ENCODE data around the gene SRGAP1. TPM values are rescaled to one million over a fixed set of nuclear protein-coding genes. Genes with fewer than 3 reads are reported as not detected.

SRGAP1 gene
- total RNA-seq, 1 donor from 2014 or later = 3.0 TPM

- no peaks in the 10 kb centered on the region for H3K9me3 ChIP-seq (ENCODE audit: low read depth)
- DNase-seq (ENCODE audit: low spot score) = no peak
- peaks cover 2% of the 10 kb centered on the region for H3K9me3 Mint-ChIP-seq
- H3F3A ChIP-seq (ENCODE audit: low read depth) = no peaks in the 10 kb centered on the region
- H3K27me3 ChIP-seq = no peaks in the 10 kb centered on the region
- no peak overlapping the region for H3K4me3 Mint-ChIP-seq
- no peak overlapping the region for H3K4me2 ChIP-seq
- H3K79me2 ChIP-seq (ENCODE audit: low read depth) = no peaks in the 10 kb centered on the region
- no peaks in the 10 kb centered on the region for H3K4me1 Mint-ChIP-seq
- peaks cover 11% of the 10 kb centered on the region for H3K36me3 Mint-ChIP-seq
- H3K4me3 ChIP-seq = no peak overlapping the region
- no peak for TF ChIP-seq EZH2phosphoT487 (IDR thresholded peaks at IDR 0.05)
- TF ChIP-seq, protein P1, sequence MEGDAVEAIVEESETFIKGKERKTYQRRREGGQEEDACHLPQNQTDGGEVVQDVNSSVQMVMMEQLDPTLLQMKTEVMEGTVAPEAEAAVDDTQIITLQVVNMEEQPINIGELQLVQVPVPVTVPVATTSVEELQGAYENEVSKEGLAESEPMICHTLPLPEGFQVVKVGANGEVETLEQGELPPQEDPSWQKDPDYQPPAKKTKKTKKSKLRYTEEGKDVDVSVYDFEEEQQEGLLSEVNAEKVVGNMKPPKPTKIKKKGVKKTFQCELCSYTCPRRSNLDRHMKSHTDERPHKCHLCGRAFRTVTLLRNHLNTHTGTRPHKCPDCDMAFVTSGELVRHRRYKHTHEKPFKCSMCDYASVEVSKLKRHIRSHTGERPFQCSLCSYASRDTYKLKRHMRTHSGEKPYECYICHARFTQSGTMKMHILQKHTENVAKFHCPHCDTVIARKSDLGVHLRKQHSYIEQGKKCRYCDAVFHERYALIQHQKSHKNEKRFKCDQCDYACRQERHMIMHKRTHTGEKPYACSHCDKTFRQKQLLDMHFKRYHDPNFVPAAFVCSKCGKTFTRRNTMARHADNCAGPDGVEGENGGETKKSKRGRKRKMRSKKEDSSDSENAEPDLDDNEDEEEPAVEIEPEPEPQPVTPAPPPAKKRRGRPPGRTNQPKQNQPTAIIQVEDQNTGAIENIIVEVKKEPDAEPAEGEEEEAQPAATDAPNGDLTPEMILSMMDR (IDR thresholded peaks at IDR 0.05) = no peak
- no peak for TF ChIP-seq EZH2 (IDR thresholded peaks at IDR 0.05)
- no peaks in the 10 kb centered on the region for H3K4me1 ChIP-seq
- no peak overlapping the region for H3K27ac Mint-ChIP-seq
- no peaks in the 10 kb centered on the region for H3K36me3 ChIP-seq
- no peak overlapping the region for H3K9ac ChIP-seq
- no peak overlapping the region for H2AFZ ChIP-seq (replicated peaks)
- no peaks in the 10 kb centered on the region for H4K20me1 ChIP-seq (ENCODE audit: low read depth)
- no peaks in the 10 kb centered on the region for H3K27me3 Mint-ChIP-seq (ENCODE audit: insufficient read depth, low read depth)
- H3K27ac ChIP-seq = no peak overlapping the region
These were observed 155.4 kb downstream of the SRGAP1 start for GRCh38 chr12:63999853-64000252.

GRCh38 chr12:64001439-64001838 is 156.9 kb downstream of the SRGAP1 start:
- Histone ChIP-seq H2AFZ (replicated peaks) (no peak overlapping the region), H3K27me3 (no peaks in the 10 kb centered on the region), H3K4me2 (no peak overlapping the region), H3K9me3 (ENCODE audit: low read depth) (no peaks in the 10 kb centered on the region), H3K9ac (no peak overlapping the region), H3K4me3 (no peak overlapping the region), H4K20me1 (ENCODE audit: low read depth) (no peaks in the 10 kb centered on the region), H3K79me2 (ENCODE audit: low read depth) (no peaks in the 10 kb centered on the region), H3K27ac (no peak overlapping the region), H3K36me3 (no peaks in the 10 kb centered on the region), H3F3A (ENCODE audit: low read depth) (no peaks in the 10 kb centered on the region), H3K4me1 (no peaks in the 10 kb centered on the region)
- Mint-ChIP-seq H3K27ac (no peak overlapping the region), H3K27me3 (ENCODE audit: insufficient read depth, low read depth) (no peaks in the 10 kb centered on the region), H3K9me3 (peaks cover 5% of the 10 kb centered on the region), H3K4me3 (no peak overlapping the region), H3K36me3 (peaks cover 17% of the 10 kb centered on the region), H3K4me1 (no peaks in the 10 kb centered on the region)
- DNase-seq (ENCODE audit: low spot score) = no peak
- TF ChIP-seq EZH2phosphoT487 (IDR thresholded peaks at IDR 0.05) (no peak), EZH2 (IDR thresholded peaks at IDR 0.05) (no peak)
- TF ChIP-seq, protein P1 (IDR thresholded peaks at IDR 0.05) = no peak

DNA sequence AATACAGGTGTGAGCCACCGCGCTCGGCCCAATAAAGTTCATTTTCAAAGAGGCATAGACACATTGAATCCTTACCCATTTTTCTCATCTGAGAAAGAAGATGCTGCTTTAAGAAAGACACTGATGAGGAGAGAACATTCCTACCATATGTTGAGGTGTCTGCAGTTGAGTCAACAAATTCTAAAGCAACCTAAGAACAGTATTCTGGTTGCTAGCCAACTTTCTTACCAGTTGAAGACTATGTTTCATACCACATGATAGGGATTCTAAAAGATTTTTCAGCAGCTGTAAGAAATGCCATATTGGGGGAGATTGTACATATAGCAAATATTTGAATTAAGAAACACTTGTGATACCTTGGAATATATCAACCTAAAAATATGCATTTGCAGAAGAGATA is 160.1 kb downstream of the SRGAP1 start:
- Histone ChIP-seq H3F3A (ENCODE audit: low read depth) (no peaks in the 10 kb centered on the region), H2AFZ (replicated peaks) (no peak overlapping the region), H3K27me3 (no peaks in the 10 kb centered on the region), H3K9ac (no peak overlapping the region), H3K79me2 (ENCODE audit: low read depth) (no peaks in the 10 kb centered on the region), H3K4me3 (no peak overlapping the region), H3K27ac (no peak overlapping the region), H3K4me1 (no peaks in the 10 kb centered on the region), H3K9me3 (ENCODE audit: low read depth) (no peaks in the 10 kb centered on the region), H4K20me1 (ENCODE audit: low read depth) (no peaks in the 10 kb centered on the region), H3K4me2 (no peak overlapping the region), H3K36me3 (no peaks in the 10 kb centered on the region)
- H3K4me1 Mint-ChIP-seq = no peaks in the 10 kb centered on the region
- H3K9me3 Mint-ChIP-seq = peaks cover 13% of the 10 kb centered on the region
- no peak overlapping the region for H3K27ac Mint-ChIP-seq
- H3K4me3 Mint-ChIP-seq = no peak overlapping the region
- H3K27me3 Mint-ChIP-seq (ENCODE audit: insufficient read depth, low read depth) = no peaks in the 10 kb centered on the region
- DNase-seq (ENCODE audit: low spot score) = no peak
- H3K36me3 Mint-ChIP-seq = peaks cover 22% of the 10 kb centered on the region
- TF ChIP-seq, protein P1 (IDR thresholded peaks at IDR 0.05) = no peak
- no peak for TF ChIP-seq EZH2 (IDR thresholded peaks at IDR 0.05)
- TF ChIP-seq EZH2phosphoT487 (IDR thresholded peaks at IDR 0.05) = no peak
